PC-3 (cell line): ENCODE results near the gene ODC1.

Experiments used
- CTCF ChIP-seq: fragments of 300-600 bp; sonication (generic); conservative IDR thresholded peaks from 2 replicates; pipeline ENCODE4 v1.5.1; 2017; ENCODE audit warnings: antibody characterized with exemption, low read depth, mild to moderate bottlenecking, low read length
- EZH2phosphoT487 ChIP-seq: fragments of 300-600 bp; sonication (generic); IDR thresholded peaks from 2 replicates; pipeline ENCODE4 v1.6.1; 2018; ENCODE audit warnings: mild to moderate bottlenecking, antibody characterized with exemption, low read length, borderline replicate concordance

- TF ChIP-seq CTCF (no peak), EZH2phosphoT487 (no peak)
These were observed 13.9 kb downstream of the ODC1 start for GRCh38 chr2:10433947-10434885.
